Fibroblast of lung (primary cell): ENCODE results near the gene SLAMF8. TPM values are rescaled to one million over a fixed set of nuclear protein-coding genes. Genes with fewer than 3 reads are reported as not detected.
A peak's percentile ranks its signal among the peaks of the same experiment; 100 is the strongest.

Experiments used
- DNase-seq, 2 donors: peaks; one replicate each; pipeline versions ENCODE4 v3.0.0 to v3.0.0-alpha.2; 2010; ENCODE audit warnings: low read depth in 2 of 2
- H2AFZ ChIP-seq: 2 replicates; pipeline ENCODE4 v1.5.1; 2012; ENCODE audit warnings: low read length, control low read depth, inconsistent platforms
- H3K27ac ChIP-seq: 2 replicates; pipeline ENCODE4 v1.5.1; 2011; ENCODE audit warnings: low read length, control low read depth; ENCODE audit not compliant: insufficient read depth
- H3K27me3 ChIP-seq: 2 replicates; pipeline ENCODE4 v1.5.1; 2011; ENCODE audit warnings: mild to moderate bottlenecking, low read length; ENCODE audit not compliant: control insufficient read depth, insufficient read depth
- H3K36me3 ChIP-seq: 2 replicates; pipeline ENCODE4 v1.5.1; 2011; ENCODE audit warnings: low read length; ENCODE audit not compliant: control insufficient read depth, insufficient read depth
- H3K4me1 ChIP-seq: 2 replicates; pipeline ENCODE4 v1.5.1; 2011; ENCODE audit warnings: low read length; ENCODE audit not compliant: control insufficient read depth, insufficient read depth; ENCODE audit errors: extremely low read depth
- H3K4me2 ChIP-seq: 2 replicates; pipeline ENCODE4 v1.5.1; 2011; ENCODE audit warnings: low read length, control low read depth; ENCODE audit not compliant: insufficient read depth; ENCODE audit errors: extremely low read depth
- H3K4me3 ChIP-seq, 4 experiments: fragments of 200-600 bp in 1 of 4; sonication (generic) in 1 of 4; replicated peaks in 1 of 4; 2 replicates each; pipeline ENCODE4 v1.5.1; 2011 to 2016; ENCODE audit warnings: low read length in 4 of 4, low read depth in 3 of 4, mild to moderate bottlenecking in 3 of 4, control low read depth in 2 of 4, inconsistent platforms in 1 of 4, mixed read lengths in 1 of 4; ENCODE audit not compliant: insufficient read depth in 1 of 4; ENCODE audit errors: control extremely low read depth in 1 of 4
- H3K79me2 ChIP-seq: 2 replicates; pipeline ENCODE4 v1.5.1; 2012; ENCODE audit warnings: mild to moderate bottlenecking, low read length, inconsistent platforms; ENCODE audit not compliant: control insufficient read depth, insufficient read depth
- H3K9ac ChIP-seq: 2 replicates; pipeline ENCODE4 v1.5.1; 2011; ENCODE audit warnings: mild to moderate bottlenecking, low read length, control low read depth; ENCODE audit not compliant: insufficient read depth
- H3K9me3 ChIP-seq: 2 replicates; pipeline ENCODE4 v1.5.1; 2012; ENCODE audit warnings: low read depth, low read length; ENCODE audit not compliant: control insufficient read depth, insufficient read depth
- H4K20me1 ChIP-seq: 2 replicates; pipeline ENCODE4 v1.5.1; 2011; ENCODE audit warnings: low read length; ENCODE audit not compliant: control insufficient read depth, insufficient read depth; ENCODE audit errors: extremely low read depth
- CTCF ChIP-seq, 2 donors: IDR thresholded peaks in 1 of 2; conservative IDR thresholded peaks in 1 of 2; 1 replicate in 1 of 2; 2 replicates in 1 of 2; pipeline ENCODE4 v1.5.1; 2011 to 2012; ENCODE audit warnings: low read length in 2 of 2, control low read depth in 1 of 2, inconsistent platforms in 1 of 2, low read depth in 1 of 2, mild to moderate bottlenecking in 1 of 2
- EZH2 ChIP-seq: IDR thresholded peaks from 2 replicates; pipeline ENCODE4 v1.5.1; 2012; ENCODE audit warnings: low read length, control low read depth, mild to moderate bottlenecking; ENCODE audit errors: missing control alignments
- polyA plus RNA-seq, 2 donors: library from polyadenylated mRNA; depleted of rRNA in 1 of 2; stranded (reverse) in 1 of 2; unstranded in 1 of 2; fragments of >200 nt; gene quantifications; 2 replicates each; pipeline ENCODE4 v1.2.1, GENCODE V29; 2011 to 2012; ENCODE audit warnings: missing spikeins in 1 of 2
- total RNA-seq: library from RNA; depleted of rRNA; stranded (reverse); fragments of >200 nt; gene quantifications from 2 replicates; pipeline ENCODE4 v1.2.1, GENCODE V29; 2014

SLAMF8 gene
- total and polyA plus RNA-seq, 2 donors (not counting 1 experiment from before 2014, with no cell fraction given): not detected

- H4K20me1 ChIP-seq: no peaks in the 10 kb centered on the region
- no peak overlapping the region for H3K27ac ChIP-seq
- H3K4me2 ChIP-seq: no peak overlapping the region
- no peaks in the 10 kb centered on the region for H3K79me2 ChIP-seq
- no peaks in the 10 kb centered on the region for H3K36me3 ChIP-seq
- TF ChIP-seq CTCF (conservative IDR thresholded peaks at IDR 0.05 in 1 of 2, IDR thresholded peaks at IDR 0.05 in 1 of 2; ENCODE audit: low read depth in 1 of 2, low read length in 2 of 2): no peak
- no peak for TF ChIP-seq EZH2
- no peaks in the 10 kb centered on the region for H3K9me3 ChIP-seq
- no peak overlapping the region for H2AFZ ChIP-seq
- H3K27me3 ChIP-seq: no peaks in the 10 kb centered on the region
- peaks cover 12% of the 10 kb centered on the region for H3K4me1 ChIP-seq
- no peak overlapping the region for H3K4me3 ChIP-seq
- no peak overlapping the region for H3K9ac ChIP-seq
- peak in 1 of 2 donors; percentile 27 for DNase-seq
Measured at GRCh38 chr1:159867664-159868026, 41.0 kb downstream of the SLAMF8 start.

- TF ChIP-seq EZH2: no peak
- TF ChIP-seq CTCF (conservative IDR thresholded peaks at IDR 0.05 in 1 of 2, IDR thresholded peaks at IDR 0.05 in 1 of 2; ENCODE audit: low read depth in 1 of 2, low read length in 2 of 2): no peak
- Histone ChIP-seq H3K79me2 (no peaks in the 10 kb centered on the region), H3K36me3 (no peaks in the 10 kb centered on the region), H3K4me1 (peaks cover 12% of the 10 kb centered on the region), H2AFZ (no peak overlapping the region), H3K27ac (no peak overlapping the region), H3K4me2 (no peak overlapping the region), H3K9ac (no peak overlapping the region), H3K4me3 (no peak overlapping the region), H4K20me1 (no peaks in the 10 kb centered on the region), H3K9me3 (no peaks in the 10 kb centered on the region), H3K27me3 (no peaks in the 10 kb centered on the region)
- no peak for DNase-seq
Measured at GRCh38 chr1:159868766-159869165, 42.1 kb downstream of the SLAMF8 start.

- Histone ChIP-seq H3K4me3 (no peak overlapping the region), H3K27me3 (no peaks in the 10 kb centered on the region), H3K9ac (no peak overlapping the region), H3K9me3 (no peaks in the 10 kb centered on the region), H3K4me2 (no peak overlapping the region), H4K20me1 (no peaks in the 10 kb centered on the region), H2AFZ (no peak overlapping the region), H3K27ac (no peak overlapping the region), H3K79me2 (no peaks in the 10 kb centered on the region), H3K4me1 (peaks cover 12% of the 10 kb centered on the region), H3K36me3 (no peaks in the 10 kb centered on the region)
- peak; percentile 40 to 84 for DNase-seq
- TF ChIP-seq EZH2: no peak
Measured at GRCh38 chr1:159869173-159869572, 42.5 kb downstream of the SLAMF8 start.
